NCI-H2227 treated with DMSO at 0.1 percent for 48 hours (cell line): ENCODE results near the gene SLC38A10.

ENCODE experiments used
- DNase-seq: peaks from one replicate; lab custom pipeline; 2025; lab: John Stamatoyannopoulos, UW

Gene SLC38A10

DNA sequence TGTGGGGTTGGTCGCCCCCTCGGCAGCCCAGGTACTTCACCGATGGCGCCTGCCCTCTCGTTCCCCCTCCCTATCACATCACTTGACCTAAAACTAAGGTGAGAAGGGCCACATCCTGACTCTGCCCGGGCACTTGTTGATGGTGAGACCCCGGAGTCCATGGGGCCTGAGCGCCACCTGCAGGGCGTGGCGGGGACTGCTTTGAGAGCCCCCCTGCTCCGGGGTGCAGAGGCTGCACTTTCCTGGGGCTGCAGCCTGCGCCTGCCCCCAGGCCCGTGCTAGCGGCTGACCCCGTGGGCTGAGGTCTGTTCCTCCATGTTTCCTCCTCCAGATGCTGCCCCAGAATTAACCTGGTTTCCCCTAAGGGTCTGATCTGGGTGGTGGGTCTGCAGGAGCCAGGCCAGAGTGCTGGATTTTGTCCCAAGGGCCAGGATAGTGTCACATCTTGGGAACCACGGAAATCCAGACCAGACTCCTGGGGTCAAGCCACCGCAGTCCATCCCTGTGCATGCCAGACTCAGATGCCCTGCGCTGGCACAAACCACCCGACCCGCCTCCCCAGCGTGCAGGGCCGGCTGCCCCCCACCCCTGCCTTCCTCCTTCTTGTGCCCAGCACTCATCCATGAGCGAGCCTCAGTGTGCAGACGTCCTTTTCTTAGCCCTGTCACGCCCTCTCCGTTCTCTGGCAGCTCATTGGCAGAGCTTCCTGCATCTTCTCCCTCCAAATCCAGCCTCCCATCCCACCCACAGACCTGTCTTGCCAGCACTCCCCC is 53.3 kb downstream of the SLC38A10 start:
- peak; percentile 14 for DNase-seq

DNA sequence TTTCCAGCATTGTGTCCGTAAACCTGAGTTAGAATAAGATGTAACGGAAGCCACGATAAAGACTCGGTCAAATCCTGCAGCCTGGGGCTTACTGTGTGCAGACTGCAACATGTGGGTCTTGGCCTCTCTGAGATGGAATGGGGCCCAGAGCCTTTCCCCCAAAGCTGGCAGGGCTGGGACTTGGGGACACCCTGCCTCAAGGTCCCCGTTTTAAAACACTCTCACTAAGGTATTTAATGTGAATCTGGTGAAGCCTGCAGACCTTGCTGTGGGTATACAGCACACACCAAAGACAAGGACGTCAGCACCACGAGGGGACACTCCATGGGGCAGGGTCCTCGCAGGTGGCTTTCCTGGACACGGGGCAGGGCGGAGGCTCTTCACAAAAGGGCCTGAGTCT is 53.9 kb downstream of the SLC38A10 start:
- DNase-seq, result no peak

DNA sequence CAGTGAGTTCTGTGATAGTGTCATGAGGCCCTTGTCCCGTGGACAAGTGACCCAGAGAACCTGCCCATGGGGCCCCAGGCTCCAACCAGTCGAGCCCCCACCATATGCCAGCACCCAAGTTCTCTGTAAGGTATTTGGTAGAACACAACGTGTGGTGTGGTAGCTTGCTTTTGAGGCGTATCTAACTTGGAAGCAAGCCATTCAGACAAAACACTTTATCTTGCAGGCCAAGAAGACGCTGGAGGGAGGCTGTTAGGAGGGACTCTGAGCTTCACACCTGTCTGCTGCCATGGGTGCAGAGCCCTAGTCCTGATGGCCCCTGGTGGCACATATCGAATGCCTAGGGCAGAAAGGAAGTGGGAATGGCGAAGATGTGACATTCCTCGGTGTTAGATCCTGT is 54.3 kb downstream of the SLC38A10 start:
- no peak for DNase-seq

GRCh38 chr17:81239714-81240555 is 55.2 kb downstream of the SLC38A10 start:
- no peak for DNase-seq

DNA sequence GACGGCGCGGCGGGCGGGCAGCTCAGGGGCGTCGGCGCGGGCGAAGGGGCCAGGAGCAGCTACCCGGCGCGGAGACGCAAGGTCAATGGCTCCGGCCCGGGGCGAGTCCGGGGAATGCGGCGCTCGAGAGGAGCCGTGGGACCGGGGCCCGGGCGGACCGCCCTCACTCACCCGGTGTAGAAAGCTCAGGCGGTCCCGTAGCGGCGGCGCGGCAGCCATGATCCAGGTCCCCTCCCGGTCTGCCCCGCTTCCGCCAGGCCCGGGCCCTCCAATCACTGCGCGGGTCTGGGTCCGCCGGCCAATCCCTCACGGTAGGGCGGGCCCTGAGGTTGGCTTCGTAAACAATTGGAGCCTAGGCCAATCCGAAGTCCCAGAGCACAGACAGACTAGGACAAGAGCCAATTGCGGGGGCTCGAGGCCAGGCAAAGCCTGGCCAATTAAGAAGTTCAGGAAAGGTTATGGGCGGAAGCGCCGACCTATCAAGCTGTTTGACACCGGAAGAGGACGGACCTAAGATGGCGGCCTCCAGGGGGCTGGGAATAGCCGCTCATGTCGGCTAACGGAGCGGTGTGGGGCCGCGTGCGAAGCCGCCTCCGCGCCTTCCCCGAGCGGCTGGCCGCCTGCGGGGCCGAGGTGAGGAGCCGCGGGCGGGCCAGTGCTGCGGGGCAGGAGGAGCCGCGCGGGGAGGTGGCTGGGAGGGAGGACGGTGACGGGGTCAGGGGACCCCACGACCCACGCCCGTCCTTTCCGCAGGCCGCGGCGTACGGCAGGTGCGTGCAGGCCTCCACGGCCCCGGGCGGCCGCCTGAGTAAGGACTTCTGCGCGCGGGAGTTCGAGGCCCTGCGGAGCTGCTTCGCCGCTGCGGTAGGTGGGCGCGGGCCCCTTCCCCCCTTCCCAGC is 56.0 kb downstream of the SLC38A10 start, which contains the start of the genes NDUFAF8 and TEPSIN:
NDUFAF8 (plus strand) TSS at position 504 of the 899 bp plus-strand sequence; CDS start at position 550, 46 bp downstream.
TEPSIN (minus strand) TSS at position 241 of the 899 bp plus-strand sequence; CDS start at position 219, 22 bp downstream.
- peak; percentile 98 for DNase-seq

- DNase-seq, result no peak
Measured at GRCh38 chr17:81238490-81238814, 56.7 kb downstream of the SLC38A10 start.

- no peak for DNase-seq
Measured at GRCh38 chr17:81237591-81238489, 57.3 kb downstream of the SLC38A10 start.

GRCh38 chr17:81236784-81237183 is 58.3 kb downstream of the SLC38A10 start:
- no peak for DNase-seq

- DNase-seq, result no peak
Measured at GRCh38 chr17:81235822-81236740, 59.0 kb downstream of the SLC38A10 start.

DNA sequence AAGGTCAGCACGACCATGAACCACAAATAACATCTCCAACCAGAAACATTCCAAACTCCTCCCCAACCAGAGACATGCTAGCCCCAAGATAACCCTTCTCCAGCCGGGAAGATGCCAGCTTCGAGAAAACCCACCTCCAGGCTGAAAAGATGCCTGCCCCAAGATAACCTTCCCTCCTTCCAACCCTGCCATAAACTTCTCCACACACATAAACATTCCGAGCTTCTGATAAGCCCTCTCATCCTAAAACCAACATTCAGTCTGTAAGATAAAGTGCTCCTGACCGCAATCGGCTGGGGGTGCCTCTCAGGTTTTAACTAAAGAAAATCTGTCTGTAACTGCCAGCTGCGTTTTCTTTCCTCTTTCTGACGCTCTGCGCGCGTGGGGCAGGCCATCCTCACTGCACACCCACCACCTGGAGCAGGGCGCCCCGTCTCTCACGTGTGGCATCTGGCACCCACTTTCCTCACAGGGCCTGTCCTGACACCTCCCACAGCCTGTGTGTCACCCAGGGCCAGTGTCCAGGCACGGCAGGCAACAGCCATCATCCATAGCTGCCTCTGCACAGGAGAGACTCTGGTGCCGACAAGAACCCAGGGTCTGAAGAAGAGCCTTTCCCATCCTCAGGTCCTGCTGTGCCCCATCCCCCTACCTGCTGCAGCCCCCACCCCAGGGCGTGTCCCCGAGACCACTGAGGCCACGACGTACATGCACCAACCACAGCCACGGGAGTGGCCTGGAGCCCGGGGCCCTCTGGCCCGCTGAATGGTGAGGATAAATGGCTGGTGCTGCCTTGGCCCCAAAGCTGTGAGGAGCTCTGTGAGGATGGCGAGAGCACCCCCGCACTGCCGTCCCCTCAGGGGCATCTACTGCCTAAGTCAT is 59.9 kb downstream of the SLC38A10 start:
- DNase-seq, result no peak

DNA sequence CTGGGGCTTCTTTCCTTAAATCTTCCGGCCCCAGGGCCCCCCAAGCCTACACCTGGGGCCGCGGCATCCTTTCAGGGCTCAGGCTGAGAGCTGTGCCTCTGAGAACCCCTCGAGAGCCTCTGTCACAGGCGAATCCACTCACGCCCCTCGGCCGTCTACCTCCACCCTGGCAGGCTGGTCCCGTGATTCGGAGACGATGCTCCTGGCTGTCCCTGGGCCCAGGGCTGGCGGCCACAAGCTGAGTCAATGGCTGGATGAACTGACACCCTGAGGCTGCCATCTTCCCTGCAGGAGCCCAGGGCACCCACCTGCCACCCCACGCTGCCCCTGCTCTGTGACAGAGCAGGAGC is 60.6 kb downstream of the SLC38A10 start:
- no peak for DNase-seq

DNA sequence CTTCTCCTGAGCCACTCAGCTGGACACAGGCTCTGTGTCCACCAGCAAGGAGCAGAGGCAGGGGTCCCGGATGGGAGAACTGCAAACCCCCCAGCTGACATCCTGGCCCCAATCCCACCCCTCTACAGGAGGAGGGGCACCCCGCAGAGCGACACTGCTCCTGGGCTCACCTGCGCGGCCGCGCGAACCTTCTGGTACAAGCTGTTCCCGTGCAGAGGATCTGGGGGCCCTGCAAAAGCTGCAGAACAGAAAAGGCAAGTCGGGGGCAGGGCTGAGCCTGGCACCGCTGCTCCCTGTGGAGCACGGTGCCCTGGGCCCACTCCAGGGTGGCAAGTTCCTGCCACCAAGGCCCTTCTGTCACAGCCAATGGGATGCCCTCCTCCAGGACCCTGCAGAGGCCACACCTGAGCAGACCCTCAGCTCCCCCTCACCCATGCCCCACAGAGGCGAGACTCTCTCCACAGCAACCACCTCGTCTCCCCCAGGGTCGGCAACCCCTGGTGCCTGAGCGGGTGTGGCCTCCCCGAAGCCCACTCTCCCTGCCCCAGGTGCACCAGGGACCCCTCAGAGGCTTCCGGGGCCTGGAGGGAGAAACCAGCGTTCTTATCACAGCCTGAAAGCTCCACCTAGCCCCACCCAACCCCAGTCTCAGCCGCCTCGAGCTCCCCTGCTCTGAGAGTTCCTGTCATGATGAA is 61.1 kb downstream of the SLC38A10 start:
- DNase-seq, result no peak

DNA sequence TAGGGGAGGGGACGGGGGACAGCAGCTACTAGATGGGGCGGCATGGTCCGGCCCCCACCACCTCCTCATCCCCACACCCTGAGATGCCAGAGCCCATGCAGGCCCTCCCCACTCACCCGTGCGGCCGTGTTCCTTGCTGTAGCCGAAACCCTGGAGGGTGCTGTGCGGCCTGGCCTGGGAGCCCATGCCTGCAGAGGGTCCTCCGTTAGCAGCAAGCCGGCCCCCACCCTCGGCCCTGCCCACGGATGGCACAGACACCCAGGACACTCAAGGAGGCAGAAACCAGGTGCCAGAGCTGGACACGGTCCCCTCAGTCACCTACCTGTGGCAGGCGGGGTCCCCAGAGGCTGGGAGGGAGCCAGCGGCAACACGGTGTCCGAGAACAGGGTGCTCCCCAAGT is 61.8 kb downstream of the SLC38A10 start:
- no peak for DNase-seq

GRCh38 chr17:81232616-81233241 is 62.4 kb downstream of the SLC38A10 start:
- no peak for DNase-seq

DNA sequence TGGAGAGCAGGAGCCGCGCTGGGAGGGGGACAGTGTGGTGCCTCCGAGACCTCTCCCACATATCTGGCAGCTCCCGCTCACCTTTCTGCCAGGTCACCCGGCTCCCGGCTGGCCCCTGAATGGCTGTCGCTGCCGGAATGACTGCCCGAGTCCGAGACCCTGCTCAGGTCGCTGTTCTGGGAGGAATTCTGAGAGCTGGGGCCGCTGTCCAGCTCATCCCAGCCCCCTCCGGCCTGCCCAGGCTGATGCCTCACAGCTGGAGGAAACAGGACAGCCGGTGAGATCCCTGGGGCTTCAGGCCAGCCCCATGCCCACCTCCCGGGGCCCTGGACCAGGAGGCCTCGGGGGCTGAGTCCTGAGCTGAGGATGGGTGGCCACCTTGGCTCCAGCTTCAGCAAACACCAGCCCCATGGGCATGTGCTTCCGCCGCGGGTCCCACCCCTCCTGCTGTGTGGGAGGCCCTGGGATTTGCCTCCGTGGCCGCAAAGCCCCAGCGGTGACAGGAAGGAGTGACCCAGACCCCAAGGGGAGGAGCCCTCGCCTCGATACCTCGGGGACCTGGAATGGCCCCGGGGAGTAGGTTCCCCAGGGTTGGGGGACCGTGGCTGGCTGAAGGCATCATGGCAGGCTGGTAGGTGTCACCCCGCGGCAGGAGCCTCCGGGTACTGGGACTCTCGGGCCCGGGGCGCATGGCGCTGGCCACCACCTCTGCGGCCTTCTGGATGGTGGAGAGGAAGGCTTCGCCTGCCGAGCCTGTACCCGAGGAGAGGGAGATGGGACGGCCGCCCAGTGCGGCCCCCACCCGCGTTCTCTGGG is 63.1 kb downstream of the SLC38A10 start:
- DNase-seq, result no peak

DNA sequence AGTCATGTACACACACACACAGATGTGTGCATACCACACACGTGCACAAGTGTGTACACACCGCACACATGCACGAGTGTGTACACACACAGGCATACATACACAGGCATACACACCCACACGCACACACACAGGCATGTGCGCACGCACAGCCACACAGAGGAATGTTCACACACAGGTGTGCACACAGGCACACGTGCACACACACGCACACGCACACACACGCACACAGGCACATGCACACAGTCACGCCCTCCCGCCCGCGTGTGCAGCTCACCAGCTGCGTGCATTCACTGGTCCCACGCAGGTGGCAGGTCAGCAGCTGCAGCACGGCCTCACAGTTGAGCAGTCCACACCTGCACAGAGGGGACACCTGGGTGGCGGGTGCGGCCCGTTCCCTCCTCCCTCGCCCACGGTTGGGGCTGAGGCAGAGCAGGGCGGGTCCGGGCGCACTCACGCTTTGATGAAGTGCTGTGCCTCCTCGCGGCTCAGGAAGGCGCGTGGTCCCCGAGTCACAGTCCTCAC is 63.9 kb downstream of the SLC38A10 start:
- DNase-seq, result no peak
